Stimulated activated CD8-positive, alpha-beta memory T cell treated with anti-CD3 and anti-CD28 coated beads, Interleukin-12 subunit alpha, Interleukin-12 subunit beta, amount 100 ng/mL, for 24 hours (primary cell): ENCODE data around the gene KRTAP4-7.
"Not testable (repeated sequence)": the region's sequence is repeated elsewhere in the genome, so short reads cannot be mapped to it uniquely, and the experiment has no call there.

Experiments
- DNase-seq: peaks from one replicate; pipeline ENCODE4 v3.0.0-alpha.2; 2020; ENCODE audit errors: extremely low read depth

The KRTAP4-7 gene

DNA sequence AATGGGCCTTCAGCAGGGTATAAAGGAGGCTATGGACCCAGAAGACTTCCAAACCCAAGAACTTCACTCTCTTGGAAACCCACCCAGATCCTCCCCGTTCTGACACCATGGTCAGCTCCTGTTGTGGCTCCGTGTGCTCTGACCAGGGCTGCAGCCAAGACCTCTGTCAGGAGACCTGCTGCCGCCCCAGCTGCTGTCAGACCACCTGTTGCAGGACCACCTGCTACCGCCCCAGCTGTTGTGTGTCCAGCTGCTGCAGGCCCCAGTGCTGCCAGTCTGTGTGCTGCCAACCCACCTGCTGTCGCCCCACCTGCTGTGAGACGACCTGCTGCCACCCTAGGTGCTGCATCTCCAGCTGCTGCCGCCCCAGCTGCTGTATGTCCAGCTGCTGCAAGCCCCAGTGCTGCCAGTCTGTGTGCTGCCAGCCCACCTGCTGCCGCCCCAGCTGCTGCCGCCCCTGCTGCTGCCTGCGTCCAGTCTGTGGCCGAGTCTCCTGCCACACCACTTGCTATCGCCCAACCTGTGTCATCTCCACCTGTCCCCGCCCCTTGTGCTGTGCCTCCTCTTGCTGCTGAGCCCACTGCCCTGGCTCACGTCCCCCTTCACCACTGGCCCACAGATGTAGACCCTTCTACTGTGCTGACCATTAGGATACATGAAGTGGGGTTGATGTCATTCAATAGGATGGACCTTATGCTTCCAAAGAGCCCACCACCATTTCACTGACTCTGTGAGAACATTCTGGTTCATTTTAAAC lies at the start of gene KRTAP4-7:
Gene KRTAP4-7, plus strand, starts transcription at position 51 of the 757 bp plus-strand sequence. Its CDS starts 57 bp downstream, at position 108.
- DNase-seq: not testable (repeated sequence)

DNA sequence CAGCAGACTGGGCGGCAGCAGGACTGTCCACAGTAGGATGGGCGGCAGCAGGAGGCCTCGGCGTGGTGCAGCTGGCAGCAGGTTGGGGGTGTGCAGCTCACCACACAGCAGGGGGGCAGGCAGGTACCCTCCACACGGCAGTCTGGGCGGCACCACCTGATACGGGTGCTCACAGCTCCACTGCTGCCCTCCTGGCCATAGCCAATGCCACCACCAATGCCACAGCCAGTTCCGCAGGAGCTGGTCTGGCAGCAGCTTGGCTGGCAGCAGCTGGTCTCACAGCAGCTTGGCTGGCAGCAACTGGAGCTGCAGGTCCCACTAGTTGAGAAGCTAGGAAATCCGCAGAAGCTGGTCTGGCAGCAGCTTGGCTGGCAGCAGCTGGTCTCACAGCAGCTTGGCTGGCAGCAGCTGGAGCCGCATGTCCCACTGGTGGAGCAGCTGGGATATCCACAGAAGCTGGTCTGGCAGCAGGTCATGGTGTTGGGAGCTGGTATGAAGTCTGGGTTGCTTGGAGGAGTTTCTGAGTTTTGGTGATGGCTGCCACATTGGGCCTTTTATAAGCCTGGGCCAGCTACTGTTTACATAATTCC lies 49.5 kb upstream of the KRTAP4-7 start, which contains the start of gene KRTAP1-3:
Gene KRTAP1-3, minus strand, starts transcription at position 529 of the 590 bp plus-strand sequence. Its CDS starts 53 bp downstream, at position 476.
- not testable (repeated sequence) for DNase-seq

DNA sequence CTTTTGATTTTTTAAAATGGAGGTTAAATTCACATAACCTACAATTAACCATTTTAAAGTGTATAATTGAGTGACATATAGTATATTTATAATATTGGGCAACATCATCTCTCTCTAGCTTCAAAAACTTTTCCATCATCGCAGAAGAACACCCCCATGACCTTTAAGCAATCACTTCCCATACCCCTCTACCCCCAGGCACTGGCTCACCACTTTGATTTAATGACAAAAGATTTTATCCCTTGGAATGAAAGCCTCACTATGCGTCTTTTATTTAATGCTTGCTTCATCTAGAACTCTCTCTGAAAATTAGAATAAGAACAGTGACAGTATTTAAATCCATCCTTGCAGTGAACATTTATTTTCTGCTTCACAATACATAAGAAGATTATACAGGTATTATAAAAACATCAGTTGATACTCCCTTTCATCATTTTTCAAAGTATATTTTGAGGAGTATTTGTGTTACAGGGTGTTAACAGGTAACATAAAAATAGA lies 46.0 kb upstream of the KRTAP4-7 start:
- no peak for DNase-seq

DNA sequence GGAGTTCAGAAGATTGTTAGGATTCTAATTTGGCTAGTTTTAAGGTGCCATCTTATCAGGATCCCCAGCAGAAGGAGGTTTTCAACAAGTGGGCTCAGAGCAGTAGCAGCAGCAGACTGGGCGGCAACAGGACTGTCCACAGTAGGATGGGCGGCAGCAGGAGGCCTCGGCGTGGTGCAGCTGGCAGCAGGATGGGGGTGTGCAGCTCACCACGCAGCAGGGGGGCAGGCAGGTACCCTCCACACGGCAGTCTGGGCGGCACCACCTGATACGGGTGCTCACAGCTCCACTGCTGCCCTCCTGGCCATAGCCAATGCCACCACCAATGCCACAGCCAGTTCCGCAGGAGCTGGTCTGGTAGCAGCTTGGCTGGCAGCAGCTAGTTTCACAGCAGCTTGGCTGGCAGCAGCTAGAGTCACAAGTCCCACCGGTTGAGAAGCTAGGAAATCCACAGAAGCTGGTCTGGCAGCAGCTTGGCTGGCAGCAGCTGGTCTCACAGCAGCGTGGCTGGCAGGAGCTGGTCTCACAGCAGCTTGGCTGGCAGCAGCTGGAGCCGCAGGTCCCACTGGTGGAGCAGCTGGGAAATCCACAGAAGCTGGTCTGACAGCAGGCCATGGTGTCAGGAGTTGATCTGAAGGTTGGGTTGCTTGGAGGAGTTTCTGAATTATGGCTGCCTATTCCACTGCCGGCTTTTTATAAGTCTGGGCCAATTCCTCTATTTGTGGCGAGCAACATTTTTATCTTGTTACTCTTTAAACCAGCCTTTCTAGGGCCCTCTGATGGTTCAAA lies 43.0 kb upstream of the KRTAP4-7 start, which contains the start of gene KRTAP1-1:
Gene KRTAP1-1, minus strand, starts transcription at position 668 of the 789 bp plus-strand sequence. Its CDS starts 53 bp downstream, at position 615.
- DNase-seq: not testable (repeated sequence)

DNA sequence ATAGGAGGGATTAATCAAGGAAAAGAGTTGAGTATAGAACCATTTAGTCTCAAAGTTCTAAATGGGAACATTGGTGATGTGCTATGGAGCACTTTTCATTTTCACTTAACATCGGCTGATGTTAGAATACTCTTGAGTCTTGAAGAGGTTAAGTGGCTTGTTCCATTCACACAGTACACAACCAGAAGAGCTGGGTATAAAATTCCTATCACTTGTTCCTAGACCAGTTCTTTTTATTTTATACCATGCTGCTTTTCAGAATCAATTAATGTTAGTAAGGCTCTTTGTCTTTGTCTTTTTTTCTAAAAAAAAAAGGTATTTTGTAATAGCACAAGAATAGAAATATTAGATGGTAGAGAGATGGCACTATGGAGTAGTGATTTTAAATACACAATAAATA lies 41.0 kb upstream of the KRTAP4-7 start:
- DNase-seq: no peak

DNA sequence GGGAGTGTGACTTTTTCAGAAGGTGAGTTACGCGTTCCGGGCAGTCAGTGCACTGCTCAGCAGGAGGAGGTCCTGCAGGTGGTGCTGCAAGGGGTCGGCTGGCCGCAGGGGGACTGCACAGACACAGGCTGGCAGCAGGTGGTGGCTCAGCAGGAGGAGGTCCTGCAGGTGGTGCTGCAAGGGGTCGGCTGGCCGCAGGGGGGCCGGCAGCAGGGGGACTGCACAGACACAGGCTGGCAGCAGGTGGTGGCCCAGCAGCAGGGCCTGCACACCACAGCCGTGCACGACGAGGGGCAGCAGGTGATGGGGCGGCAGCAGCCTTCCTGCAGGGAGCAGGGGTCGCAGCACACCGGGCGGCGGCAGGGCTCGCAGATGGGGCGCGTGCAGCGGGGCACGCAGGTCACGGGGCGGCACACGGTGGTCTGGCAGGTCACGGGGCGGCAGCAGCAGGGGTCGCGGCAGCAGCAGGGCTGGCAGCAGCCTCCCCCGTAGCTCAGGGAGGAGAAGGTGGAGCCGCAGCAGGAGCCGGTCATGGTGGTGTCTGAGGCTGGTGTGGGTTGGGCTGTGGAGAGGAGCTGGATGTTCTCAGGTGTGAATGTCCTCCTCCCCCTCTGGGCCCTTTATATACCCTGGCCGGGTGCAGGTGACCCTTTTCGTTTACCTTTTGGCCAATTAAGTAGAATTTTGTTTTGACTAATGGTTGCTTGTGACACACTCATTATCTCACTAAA lies 37.0 kb upstream of the KRTAP4-7 start, which contains the start of gene KRTAP2-1:
Gene KRTAP2-1, minus strand, starts transcription at position 582 of the 731 bp plus-strand sequence. Its CDS starts 49 bp downstream, at position 533.
- DNase-seq: not testable (repeated sequence)

DNA sequence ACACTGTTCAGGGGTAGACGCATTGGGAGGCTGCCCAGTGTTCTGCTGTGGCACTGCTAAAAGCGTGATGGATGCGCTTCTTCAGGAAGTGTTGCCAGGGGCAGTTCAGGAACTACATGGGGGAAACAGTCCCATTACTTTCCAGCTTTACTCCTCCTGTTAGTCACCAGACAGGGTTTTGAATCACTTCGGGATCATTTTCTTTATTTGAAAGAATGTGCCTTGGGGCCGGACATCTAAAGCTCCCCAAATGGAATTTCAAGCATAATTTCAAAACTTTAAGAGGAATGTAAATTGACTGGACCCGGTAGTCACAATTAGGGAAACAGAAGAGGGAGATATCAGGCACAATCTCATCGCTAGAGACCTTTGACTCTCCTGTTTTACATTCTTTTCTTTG lies 35.5 kb upstream of the KRTAP4-7 start:
- no peak for DNase-seq

DNA sequence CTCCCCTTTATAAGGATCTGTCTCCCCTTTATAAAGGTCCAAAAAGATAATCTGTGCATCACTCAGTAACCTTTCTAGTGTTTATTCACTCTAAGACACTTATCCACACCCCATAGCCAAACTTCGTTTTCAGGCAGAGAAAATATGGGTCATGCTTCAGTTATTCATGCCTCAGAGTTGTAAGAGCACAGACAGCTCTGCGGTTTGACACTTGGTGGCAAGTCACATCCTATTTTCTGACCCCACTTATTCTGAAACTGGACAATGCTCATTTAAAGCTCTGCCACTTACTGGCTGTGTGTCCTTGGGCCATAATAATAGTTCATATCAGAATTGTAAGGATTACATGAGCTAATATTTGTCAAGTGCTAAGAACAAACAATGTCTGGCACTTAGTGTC lies 34.8 kb upstream of the KRTAP4-7 start:
- DNase-seq: no peak

DNA sequence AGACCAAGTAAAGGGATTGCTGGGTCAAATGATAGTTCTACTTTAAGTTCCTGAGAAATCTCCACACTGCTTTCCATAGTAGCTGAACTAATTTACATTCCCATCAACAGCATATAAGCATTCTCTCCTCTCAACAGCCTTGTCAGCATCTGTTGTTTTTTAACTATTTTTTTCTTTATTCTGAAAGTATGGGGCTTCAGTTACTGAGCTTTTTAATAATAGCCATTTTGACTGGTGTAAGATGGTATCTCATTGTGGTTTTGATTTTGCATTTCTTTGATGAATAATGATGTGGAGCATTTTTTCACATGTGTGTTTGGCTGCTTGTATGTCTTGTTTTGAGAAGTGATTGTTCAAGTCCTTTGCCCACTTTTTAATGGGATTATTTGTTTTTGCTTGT lies 31.4 kb upstream of the KRTAP4-7 start:
- no peak for DNase-seq

DNA sequence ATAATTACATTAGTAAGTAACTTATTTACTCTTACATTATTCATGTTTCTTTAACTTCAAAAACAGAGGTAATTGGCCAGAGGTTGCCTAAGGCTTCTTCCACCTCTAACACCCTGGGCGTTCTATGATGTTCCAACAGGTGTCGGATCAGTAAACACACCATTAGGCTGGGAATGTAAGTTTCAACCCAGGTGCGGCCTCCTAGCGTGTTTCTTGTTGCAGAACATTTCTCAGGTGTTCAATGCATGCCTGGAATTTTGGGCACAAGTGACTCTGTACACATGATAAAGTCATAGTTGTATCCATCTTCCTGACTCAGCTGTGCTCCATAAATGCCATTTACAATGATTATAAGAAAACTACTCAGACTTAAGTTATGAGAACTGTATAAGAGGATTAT lies 29.9 kb upstream of the KRTAP4-7 start:
- DNase-seq: no peak

DNA sequence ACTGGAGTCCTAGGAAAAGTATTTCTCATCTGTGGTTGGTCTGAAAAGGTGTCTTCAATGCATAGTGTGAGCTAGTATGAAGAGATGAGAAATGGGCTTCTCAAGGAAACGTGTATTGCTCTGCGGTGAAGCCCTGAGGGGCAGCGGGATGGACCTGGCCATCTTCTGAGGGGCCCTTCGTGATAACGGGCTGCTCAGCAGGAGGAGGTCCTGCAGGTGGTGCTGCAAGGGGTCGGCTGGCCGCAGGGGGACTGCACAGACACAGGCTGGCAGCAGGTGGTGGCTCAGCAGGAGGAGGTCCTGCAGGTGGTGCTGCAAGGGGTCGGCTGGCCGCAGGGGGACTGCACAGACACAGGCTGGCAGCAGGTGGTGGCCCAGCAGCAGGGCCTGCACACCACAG lies 29.4 kb upstream of the KRTAP4-7 start:
- DNase-seq: not testable (repeated sequence)

DNA sequence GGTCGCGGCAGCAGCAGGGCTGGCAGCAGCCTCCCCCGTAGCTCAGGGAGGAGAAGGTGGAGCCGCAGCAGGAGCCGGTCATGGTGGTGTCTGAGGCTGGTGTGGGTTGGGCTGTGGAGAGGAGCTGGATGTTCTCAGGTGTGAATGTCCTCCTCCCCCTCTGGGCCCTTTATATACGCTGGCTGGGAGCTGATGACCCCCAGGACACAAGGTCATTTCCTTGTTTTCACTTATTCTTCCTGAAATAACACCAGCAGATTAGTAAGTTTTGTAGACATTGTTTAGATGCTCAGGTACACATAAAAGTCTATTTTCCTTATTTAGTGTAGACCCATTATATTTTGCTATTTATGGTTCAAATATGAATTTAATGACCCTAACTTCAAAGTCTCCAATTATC lies 28.8 kb upstream of the KRTAP4-7 start, which contains the start of gene KRTAP2-2:
Gene KRTAP2-2, minus strand, starts transcription at position 101 of the 400 bp plus-strand sequence. Its CDS starts 19 bp downstream, at position 82.
- not testable (repeated sequence) for DNase-seq

DNA sequence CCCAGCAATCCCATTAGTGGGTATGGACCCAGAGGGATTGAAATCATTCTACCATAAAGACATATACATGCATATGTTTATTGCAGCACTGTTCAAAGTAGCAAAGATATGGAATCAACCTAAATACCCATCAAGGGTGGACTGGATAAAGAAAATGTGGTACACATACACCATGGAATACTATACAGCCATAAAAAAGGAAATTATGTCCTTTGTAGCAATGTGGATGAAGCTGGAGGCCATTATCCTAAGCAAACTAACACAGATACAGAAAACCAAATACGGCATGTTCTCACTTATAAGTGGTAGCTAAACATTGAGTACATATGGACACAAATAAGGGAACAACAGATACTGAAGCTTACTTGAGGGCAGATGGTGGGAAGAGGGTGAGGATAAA lies 26.4 kb upstream of the KRTAP4-7 start:
- no peak for DNase-seq

DNA sequence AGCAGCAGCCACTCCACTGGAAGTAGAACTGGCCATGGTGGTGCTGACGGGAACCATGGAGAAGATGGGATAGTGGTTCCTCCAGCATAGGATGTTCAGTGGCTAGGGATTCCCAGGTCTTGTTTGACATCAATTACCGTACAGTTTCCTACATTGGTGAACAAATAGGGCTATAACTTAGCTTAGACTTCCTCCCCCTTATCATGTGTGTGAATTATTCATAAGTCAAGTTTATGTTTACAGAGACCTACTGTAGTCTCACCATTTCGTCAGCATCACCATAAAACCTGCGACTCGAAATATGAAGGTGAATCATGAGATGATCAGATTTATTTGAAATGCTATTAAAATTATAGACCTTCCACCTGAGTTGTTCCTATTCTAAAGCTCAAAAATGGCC lies 25.2 kb upstream of the KRTAP4-7 start:
- no peak for DNase-seq

DNA sequence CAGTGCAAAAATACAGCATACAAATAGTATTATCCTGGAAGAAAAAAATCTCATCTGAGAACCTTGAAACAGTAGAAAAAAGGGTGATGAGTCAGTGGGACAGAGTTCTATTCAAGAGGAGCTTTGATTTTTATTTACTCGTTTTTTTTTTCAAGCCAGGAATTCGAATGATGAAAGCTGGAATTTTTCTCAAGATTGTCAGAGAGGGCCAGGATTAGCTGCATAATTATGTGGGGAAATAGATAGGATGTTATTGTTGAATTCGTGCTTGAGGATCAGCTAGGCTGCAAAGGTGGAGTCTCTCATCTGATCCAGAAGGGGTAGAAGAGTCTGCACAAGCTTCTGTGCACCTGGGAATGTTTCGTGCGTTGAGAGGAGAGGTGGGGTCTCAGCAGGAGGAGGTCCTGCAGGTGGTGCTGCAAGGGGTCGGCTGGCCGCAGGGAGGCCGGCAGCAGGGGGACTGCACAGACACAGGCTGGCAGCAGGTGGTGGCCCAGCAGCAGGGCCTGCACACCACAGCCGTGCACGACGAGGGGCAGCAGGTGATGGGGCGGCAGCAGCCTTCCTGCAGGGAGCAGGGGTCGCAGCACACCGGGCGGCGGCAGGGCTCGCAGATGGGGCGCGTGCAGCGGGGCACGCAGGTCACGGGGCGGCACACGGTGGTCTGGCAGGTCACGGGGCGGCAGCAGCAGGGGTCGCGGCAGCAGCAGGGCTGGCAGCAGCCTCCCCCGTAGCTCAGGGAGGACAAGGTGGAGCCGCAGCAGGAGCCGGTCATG lies 24.5 kb upstream of the KRTAP4-7 start:
- not testable (repeated sequence) for DNase-seq

DNA sequence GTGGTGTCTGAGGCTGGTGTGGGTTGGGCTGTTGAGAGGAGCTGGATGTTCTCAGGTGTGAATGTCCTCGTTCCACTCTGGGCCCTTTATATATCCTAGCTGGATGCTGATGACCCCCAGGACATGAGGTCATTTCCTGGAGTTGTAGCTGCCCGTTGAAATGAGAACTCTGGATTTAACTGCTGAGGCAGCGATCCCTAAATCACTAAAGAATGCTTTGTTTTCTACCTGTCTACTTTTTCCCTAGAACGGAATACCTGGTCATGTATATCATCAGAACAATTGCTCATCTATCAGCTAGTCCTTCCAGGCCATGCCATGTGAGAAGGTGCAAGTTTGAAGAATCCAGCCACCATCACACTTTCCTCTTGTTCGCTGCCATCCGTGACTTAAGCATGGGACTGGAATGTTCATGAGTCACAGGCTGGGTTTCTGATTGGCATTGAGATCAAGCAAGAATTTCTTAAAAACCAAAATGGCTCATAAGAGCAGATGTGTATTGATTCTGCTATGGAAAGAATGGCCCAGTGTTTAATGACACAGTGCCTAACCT lies 23.8 kb upstream of the KRTAP4-7 start, which contains the start of gene KRTAP2-3:
Gene KRTAP2-3, minus strand, starts transcription at position 63 of the 553 bp plus-strand sequence. CDS start 64 bp downstream, outside the sequence.
- DNase-seq: no peak

DNA sequence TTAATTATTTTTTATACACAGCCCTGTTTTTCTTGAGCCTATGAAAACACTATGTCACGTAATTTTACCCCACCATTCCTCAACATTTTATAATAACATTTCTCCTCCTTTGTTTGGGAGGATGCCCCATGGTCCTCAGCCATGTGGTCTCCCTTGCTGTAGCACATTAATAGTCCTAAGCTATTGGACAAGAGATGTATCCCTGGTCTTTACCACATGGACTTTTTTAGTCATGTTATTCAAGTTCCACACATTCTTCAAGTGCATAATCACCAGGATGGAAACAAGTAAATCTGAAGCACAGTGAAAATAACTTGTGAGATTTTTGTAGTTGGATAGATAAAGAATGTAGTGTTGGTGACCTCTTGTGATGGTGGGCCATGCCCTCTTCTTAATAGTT lies 22.0 kb upstream of the KRTAP4-7 start:
- DNase-seq: no peak

DNA sequence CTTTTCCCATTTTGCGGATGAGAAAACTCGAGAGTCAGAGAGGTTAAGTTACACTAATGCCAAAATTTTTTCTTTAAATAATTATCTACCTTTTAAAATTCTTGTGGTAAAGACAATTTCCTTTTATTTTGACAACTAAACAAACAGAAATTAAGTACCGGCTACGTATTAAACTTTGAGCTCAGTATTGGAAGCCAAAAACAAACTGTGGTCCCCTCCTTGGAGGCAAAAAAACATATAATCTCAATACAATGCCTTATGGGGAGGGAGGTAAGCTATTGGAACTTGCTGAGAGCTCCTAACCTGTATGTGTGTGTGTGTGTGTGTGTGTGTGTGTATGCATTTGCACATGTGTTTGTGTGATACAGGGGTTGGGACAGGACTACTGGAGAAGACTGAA lies 20.5 kb upstream of the KRTAP4-7 start:
- DNase-seq: no peak

DNA sequence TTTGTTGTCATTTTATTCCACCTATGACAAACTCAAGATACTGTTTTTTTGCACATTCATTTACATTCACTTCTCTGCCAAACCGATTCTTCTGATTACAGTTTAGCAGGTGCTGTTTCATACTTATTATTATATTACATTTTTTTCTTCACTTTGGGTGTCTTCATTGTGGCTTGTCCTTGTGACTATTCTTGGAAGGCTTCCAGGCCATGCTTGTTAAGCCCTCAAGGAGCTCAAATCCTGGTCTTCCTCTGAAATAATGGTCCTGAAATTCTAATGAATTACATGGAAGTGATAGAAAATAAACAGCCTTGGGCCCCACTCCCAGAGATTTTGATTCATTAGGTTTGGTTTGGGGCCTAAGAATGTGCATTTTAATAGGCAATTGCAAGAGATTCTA lies 19.6 kb upstream of the KRTAP4-7 start:
- DNase-seq: no peak
